NOMO-1 (cell line): Measurements from ENCODE around the gene CDC23.
A peak's percentile ranks its signal among the peaks of the same experiment; 100 is the strongest.
"Not testable (repeated sequence)": the region's sequence is repeated elsewhere in the genome, so short reads cannot be mapped to it uniquely, and the experiment has no call there.

ENCODE experiments used
- DNase-seq, 2 experiments: peaks; one replicate each; lab custom pipeline; 2025; ENCODE audit not compliant: unreplicated experiment in 2 of 2; lab: John Stamatoyannopoulos, UW

CDC23 gene

DNA sequence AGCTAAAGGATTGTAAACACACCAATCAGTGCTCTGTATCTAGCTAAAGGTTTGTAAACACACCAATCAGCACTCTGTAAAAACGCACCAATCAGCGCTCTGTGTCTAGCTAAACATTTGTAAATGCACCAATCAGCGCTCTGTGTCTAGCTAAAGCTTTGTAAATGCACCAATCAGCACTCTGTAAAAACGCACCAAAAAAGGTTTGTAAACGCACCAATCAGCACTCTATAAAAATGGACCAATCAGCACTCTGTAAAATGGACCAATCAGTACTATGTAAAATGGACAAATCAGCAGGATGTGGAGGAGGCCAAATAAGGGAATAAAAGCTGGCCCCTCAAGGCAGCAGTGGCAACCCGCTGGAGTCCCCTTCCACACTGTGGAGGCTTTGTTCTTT lies 69.5 kb downstream of the CDC23 start:
- DNase-seq, result not testable (repeated sequence)

- DNase-seq, result no peak
These were observed 71.4 kb downstream of the CDC23 start for GRCh38 chr5:138141734-138142133.

- no peak for DNase-seq
These were observed 72.9 kb downstream of the CDC23 start for GRCh38 chr5:138140268-138140667.

DNA sequence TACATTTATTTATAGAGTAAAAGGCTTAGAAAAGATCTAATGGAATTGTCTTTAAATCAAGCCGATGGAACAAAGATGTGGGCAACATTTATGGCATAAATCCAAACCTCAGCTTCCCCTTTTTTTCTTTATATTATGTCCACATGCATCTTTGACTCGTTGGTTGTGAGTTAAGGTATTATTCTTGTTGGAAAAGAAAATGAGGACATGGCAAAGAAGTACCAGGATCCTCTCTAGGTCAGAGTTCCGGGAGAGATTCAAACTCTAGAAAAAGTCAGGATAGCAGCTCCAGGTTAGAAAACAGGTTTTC lies 73.4 kb downstream of the CDC23 start:
- DNase-seq, result peak; percentile 17 to 74

DNA sequence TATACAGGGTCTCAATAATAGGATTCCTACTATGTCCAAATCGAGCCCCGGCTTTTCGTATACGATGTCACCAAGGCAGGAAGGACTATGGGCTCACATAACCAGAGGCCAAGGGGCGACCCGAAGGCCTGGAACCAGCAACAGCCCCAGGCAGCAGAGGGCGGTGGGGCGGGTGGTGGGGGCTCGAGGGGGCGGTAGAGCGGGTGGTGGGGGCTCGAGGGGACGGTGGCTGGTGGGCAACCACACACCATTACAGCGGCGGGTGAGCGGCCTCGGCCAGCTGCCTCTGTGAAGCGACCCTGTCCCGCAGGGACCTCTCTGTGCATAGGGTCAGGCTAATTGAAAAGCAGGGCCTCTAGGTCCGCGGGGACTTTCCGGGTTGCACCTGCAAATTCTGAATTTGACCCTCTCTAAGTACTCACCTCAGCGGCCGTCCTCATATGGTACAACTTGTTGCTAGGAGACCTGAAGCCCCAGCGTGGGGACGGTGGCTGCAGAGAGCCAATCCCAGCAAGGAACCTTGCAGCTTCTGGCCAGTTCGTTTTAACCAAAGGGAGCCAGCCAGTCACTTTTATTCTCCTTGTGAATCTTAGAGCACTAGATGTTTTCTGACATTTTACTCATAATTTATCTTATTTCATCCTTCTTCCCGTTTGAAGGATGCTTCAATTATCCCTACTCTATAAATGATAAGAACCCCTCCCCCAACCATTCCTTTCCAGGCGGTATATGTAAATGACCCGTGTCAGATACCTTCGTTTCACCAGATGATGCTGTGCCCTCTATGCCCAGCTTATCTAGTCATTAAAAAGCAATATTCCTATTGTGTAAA lies 74.0 kb downstream of the CDC23 start, which contains the start of gene NME5:
NME5 (minus strand) TSS at position 480 of the 832 bp plus-strand sequence. CDS start 648 bp downstream, outside the sequence.
- no peak for DNase-seq
